Brain microvascular endothelial cell (primary cell): ENCODE data around the gene MMP11.

Experiments used
- DNase-seq: peaks from one replicate; pipeline ENCODE4 v3.0.0-alpha.2; 2020
- H3K27ac ChIP-seq: fragments of 250-450 bp; sonication (Bioruptor Pico); 2 replicates; pipeline ENCODE4 v1.5.1; 2020; ENCODE audit warnings: mild to moderate bottlenecking, moderate library complexity
- H3K27me3 ChIP-seq: fragments of 250-450 bp; sonication (Bioruptor Pico); replicated peaks from 2 replicates; pipeline ENCODE4 v1.5.1; 2020; ENCODE audit warnings: mild to moderate bottlenecking
- H3K36me3 ChIP-seq: fragments of 250-450 bp; sonication (Bioruptor Pico); replicated peaks from 2 replicates; pipeline ENCODE4 v1.5.1; 2020; ENCODE audit warnings: mild to moderate bottlenecking
- H3K4me3 ChIP-seq: 2 replicates; pipeline ENCODE4 v1.5.1; 2011; ENCODE audit warnings: low read depth, mild to moderate bottlenecking, control low read depth, low read length, moderate library complexity
- CTCF ChIP-seq: IDR thresholded peaks from 2 replicates; pipeline ENCODE4 v1.5.1; 2011; ENCODE audit warnings: low read depth, mild to moderate bottlenecking, moderate library complexity, low read length, control low read depth, inconsistent platforms; ENCODE audit errors: missing control alignments
- in situ Hi-C: cut with HindIII; loops from 2 replicates; pipeline ENCODE4 v1.10.0; 2017; ENCODE audit warnings: low sequenced_read_pairs, low pct_ligation_motif_present

MMP11 gene

GRCh38 chr22:23793326-23793725, 20.7 kb downstream of the MMP11 start:
- peaks cover 38% of the 10 kb centered on the region for H3K36me3 ChIP-seq
- no peak overlapping the region for H3K27ac ChIP-seq
- no peaks in the 10 kb centered on the region for H3K27me3 ChIP-seq
- in situ Hi-C loops: no loop called here
- no peak overlapping the region for H3K4me3 ChIP-seq
- no peak for TF ChIP-seq CTCF
- no peak for DNase-seq

- in situ Hi-C loops: no loop called here
- Histone ChIP-seq H3K27ac (no peak overlapping the region), H3K4me3 (no peak overlapping the region), H3K27me3 (no peaks in the 10 kb centered on the region), H3K36me3 (peaks cover 59% of the 10 kb centered on the region)
- DNase-seq: no peak
- TF ChIP-seq CTCF: no peak
These were observed 23.8 kb downstream of the MMP11 start for GRCh38 chr22:23796461-23796860.

- H3K27ac ChIP-seq: no peak overlapping the region
- in situ Hi-C loops: no loop called here
- H3K27me3 ChIP-seq: no peaks in the 10 kb centered on the region
- TF ChIP-seq CTCF: no peak
- no peak for DNase-seq
- H3K4me3 ChIP-seq: no peak overlapping the region
- H3K36me3 ChIP-seq: peaks cover 72% of the 10 kb centered on the region
These were observed 27.9 kb downstream of the MMP11 start for GRCh38 chr22:23800297-23801237.

- H3K36me3 ChIP-seq: peaks cover 74% of the 10 kb centered on the region
These were observed 28.7 kb downstream of the MMP11 start for GRCh38 chr22:23801238-23801821.

GRCh38 chr22:23801886-23802377, 29.3 kb downstream of the MMP11 start:
- no peaks in the 10 kb centered on the region for H3K27me3 ChIP-seq
- in situ Hi-C loops: no loop called here
- peaks cover 74% of the 10 kb centered on the region for H3K36me3 ChIP-seq
- H3K27ac ChIP-seq: no peak overlapping the region
- TF ChIP-seq CTCF: no peak
- H3K4me3 ChIP-seq: no peak overlapping the region
- DNase-seq: no peak

More at GRCh38 chr22:23801238-23801821, 28.7 kb downstream of the MMP11 start:
- in situ Hi-C loops: no loop called here
- DNase-seq: no peak
- TF ChIP-seq CTCF: no peak
- H3K27ac ChIP-seq: no peak overlapping the region
- no peaks in the 10 kb centered on the region for H3K27me3 ChIP-seq
- no peak overlapping the region for H3K4me3 ChIP-seq
